GM20431 (cell line): ENCODE data around the gene EPN2.

ENCODE experiments used
- in situ Hi-C: fragments of 300-500 bp; cut with MseI, MboI; formaldehyde crosslinking; loops from one replicate; pipeline ENCODE4 v1.15.0; 2020; ENCODE audit warnings: low sequenced_read_pairs; ENCODE audit not compliant: unreplicated experiment

The EPN2 gene

GRCh38 chr17:19322861-19323260 lies 85.7 kb downstream of the EPN2 start:
- in situ Hi-C loops, result no loop called here

- in situ Hi-C loops, result no loop called here
Observed at GRCh38 chr17:19325542-19325941, 88.4 kb downstream of the EPN2 start.

GRCh38 chr17:19327031-19327783 lies 90.0 kb downstream of the EPN2 start:
- in situ Hi-C loops, result no loop called here

DNA sequence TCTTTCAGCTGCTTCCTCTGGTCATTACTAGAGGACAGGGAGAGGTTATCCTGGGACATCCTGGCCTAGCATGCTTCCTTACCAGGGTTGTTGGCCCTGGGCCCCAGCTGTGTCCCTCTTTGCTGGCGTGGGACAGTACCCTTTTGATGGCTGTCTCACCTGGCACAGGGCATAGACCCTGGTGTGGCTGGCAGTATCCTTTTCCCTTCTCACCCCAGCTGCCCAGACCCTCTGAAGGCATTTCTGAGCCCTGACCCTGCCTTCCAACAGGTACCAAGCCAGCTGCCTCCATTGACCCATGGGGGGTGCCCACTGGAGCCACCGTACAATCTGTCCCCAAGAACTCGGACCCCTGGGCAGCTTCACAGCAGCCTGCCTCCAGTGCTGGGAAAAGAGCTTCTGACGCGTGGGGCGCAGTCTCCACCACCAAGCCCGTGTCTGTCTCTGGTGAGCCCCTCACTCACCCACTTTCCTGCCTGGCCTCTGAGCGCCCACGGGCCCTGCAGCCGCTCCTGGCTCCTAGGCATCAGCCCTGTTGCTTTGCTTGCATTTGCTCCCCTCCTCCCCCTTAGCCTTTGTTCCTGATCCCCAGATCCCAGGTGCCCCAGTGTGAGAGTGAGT lies 91.4 kb downstream of the EPN2 start:
- in situ Hi-C loops, result no loop called here

GRCh38 chr17:19329136-19329535 lies 92.0 kb downstream of the EPN2 start:
- in situ Hi-C loops, result no loop called here

- in situ Hi-C loops, result no loop called here
Observed at GRCh38 chr17:19329839-19330238, 92.7 kb downstream of the EPN2 start.

- in situ Hi-C loops, result no loop called here
Observed at GRCh38 chr17:19330271-19330670, 93.1 kb downstream of the EPN2 start.

- in situ Hi-C loops, result no loop called here
Observed at GRCh38 chr17:19331134-19331533, 94.0 kb downstream of the EPN2 start.

DNA sequence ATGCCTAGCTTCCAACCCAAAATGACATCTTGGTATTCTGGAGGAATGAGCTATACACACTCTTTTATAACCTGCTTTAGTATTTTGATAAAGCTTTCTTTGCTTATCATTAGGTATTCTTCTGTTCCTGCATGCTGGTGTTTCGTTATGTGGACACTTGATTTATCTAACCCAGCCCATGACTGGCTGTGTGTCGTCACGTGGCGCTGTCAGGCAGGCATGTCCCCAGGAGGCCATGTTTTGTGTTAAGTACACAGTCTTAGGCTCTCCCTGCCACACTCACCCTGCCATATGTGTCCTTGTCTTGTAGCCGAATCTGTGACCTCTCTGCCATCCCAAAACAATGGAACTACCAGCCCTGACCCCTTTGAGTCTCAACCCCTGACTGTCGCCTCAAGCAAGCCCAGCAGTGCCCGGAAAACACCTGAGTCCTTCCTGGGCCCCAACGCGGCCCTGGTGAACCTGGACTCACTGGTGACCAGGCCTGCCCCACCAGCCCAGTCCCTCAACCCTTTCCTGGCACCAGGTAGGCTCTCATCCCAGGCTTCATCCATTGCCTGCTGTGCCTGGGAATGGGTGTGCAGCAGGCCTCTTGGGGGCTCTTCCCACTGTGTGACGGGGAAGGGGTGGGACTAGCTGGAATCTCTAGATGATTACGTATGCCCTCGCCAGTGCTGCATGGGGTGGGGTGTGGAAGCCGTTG lies 94.5 kb downstream of the EPN2 start:
- in situ Hi-C loops, result no loop called here

- in situ Hi-C loops, result no loop called here
Observed at GRCh38 chr17:19332371-19333131, 95.4 kb downstream of the EPN2 start.

- in situ Hi-C loops, result no loop called here
Observed at GRCh38 chr17:19333132-19333440, 95.9 kb downstream of the EPN2 start.

DNA sequence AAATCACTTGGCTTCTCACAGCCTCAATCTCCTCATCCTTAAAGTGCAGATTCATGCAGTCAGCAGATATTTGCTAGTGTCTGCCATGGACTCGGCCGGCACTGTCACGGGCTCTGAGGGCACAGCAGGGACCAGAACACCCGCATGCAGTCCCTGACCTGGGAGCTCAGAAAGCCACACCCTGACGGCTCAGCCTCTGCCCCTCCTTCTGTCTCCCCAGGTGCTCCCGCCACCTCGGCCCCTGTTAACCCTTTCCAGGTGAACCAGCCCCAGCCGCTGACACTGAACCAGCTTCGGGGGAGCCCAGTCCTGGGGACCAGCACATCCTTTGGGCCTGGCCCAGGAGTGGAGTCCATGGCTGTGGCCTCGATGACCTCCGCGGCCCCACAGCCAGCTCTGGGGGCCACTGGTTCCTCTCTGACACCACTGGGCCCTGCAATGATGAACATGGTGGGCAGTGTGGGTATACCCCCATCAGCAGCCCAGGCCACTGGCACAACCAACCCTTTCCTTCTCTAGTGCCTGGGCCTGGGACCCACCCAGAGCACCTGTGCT lies 96.6 kb downstream of the EPN2 start:
- in situ Hi-C loops, result no loop called here

DNA sequence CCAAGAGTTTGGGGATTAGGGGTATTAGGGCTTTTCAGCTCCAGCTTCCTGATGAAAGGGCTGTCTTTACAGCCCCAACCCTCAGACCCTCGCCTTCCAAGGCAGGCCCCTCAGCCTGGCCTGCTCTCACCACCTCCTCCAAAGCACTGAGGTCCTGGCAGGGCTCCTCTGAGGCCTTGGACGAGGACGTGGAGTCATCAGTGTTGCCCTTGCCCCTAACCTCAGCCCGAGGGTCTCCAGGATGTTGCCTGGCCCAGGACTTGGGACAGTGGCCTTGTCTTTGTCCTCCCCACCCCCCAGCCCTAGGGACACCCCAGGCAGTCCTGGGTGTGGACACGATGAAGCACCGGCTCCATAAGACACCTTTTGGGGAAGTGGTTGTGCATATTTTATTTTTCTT lies 97.2 kb downstream of the EPN2 start:
- in situ Hi-C loops, result no loop called here

GRCh38 chr17:19335951-19336631 lies 98.9 kb downstream of the EPN2 start:
- in situ Hi-C loops, result no loop called here

- in situ Hi-C loops, result no loop called here
Observed at GRCh38 chr17:19336938-19337711, 100.0 kb downstream of the EPN2 start.

DNA sequence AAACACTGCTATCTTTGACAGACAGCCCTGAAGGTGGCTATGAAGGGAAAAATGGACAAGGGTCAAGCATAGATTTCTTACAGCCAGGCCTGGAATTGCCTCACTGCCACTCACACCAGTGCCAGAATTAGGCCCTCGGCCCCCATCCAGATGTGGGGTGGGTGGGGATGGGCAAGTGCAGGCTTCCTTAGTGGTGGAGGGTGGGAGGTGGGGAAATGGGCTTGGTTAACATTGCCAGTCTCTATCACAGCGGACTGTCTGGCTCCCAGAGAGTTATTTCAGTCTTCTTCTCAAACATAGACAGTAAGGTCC lies 100.5 kb downstream of the EPN2 start:
- in situ Hi-C loops, result no loop called here

DNA sequence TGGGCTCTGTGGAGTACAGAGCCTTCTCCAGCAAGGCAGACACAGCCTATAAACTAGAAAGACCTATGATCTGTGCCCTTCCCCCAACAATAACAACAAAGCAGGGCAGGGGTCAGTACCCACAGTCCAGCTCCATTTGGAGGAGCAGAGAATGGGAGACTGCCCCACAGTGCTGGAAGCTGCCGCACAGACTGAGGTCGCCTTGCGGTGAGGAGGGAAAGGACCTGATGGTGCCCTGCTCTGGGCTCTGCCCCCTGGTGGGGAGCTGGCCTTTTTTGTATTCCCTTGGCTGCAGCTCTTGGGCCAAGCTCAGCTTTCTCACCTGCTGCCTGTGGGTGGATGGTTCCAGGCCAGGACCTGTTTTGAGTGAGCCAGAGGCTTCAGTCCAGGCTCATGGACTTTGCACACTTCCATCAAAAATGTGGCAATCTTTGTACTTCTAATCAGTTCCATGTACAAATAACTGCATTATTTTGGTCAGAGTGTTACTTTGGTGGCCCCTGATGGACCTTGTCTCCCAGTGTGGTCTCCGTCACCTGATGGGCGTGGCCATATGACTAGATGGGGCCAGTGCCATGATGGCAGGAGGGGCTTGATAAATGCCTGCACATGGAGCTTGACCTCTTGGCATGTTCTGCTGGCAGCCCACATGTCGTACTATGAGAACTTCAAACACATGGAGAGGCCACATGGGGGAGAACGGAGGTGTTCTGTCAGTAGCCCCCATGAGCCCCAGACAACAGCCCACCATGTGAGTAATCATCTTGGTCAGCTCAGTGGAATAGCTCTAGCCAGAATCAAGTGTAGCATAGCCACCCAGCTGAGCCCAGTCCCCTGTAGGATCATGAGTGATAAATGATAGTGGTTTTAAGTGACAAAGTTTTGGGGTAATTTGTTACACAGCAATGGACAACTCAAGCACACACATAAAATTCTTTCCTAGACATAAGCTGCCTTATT lies 101.1 kb downstream of the EPN2 start:
- in situ Hi-C loops, result no loop called here

DNA sequence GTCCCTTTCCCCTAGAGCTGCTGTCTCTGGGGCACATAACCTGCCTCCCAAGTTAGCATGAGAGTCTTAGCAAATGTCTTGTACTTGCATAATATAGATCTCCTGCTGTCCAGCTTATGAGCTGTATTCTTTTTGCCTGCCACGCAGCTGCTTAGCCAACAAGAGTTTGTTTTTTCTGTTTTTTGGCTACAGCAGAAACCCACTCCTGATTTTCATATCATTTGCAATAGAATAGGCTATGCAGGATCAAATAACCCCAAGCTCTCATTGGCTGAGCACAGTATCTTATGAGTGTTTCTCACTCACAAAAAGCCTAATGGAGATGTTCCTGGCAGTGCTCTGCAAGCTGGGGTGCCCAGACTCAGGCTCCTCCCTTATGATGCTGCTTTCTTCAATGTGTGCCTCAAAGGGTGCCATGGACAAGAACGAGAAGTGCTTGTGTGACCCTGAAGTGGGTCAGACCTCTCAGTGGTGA lies 102.2 kb downstream of the EPN2 start:
- in situ Hi-C loops, result no loop called here
